K562 (cell line): ENCODE results near the gene CRYGC. TPM values are rescaled to one million over a fixed set of nuclear protein-coding genes. Genes with fewer than 3 reads are reported as not detected.

Experiments used
- ATAC-seq: fragments of 200-7000 bp; cut with Tn5 transposase; 3 replicates; pipeline ENCODE4 v1.9.1; 2020; ENCODE audit warnings: moderate library complexity
- BruUV-seq: library from RNA; stranded (reverse); fragments of 400-500 nt; replicated peaks from 2 replicates; lab custom pipeline; 2021; lab: Mats Ljungman, UMichigan
- CTCF ChIA-PET: fragments of 300-600 bp; formaldehyde crosslinking; extraction: SDS; loops from one replicate; lab custom pipeline; 2021; ENCODE audit warnings: low intra/inter-chr PET ratio; lab: Yijun Ruan, JAX
- POLR2A ChIA-PET: fragments of 300-600, 350-650 bp; sonication (Branson Sonifier 250); formaldehyde crosslinking; extraction: SDS; loops from one replicate; lab custom pipeline; 2021; ENCODE audit warnings: antibody characterized with exemption, inconsistent platforms; lab: Yijun Ruan, JAX
- DNase-seq, 4 experiments: peaks; one replicate each; pipeline versions ENCODE4 v3.0.0 to v3.0.0-alpha.2; 2011 to 2018; ENCODE audit warnings: low spot score in 3 of 4, mixed read lengths in 3 of 4; ENCODE audit errors: extremely low read depth in 1 of 4
- FAIRE-seq: peaks from 2 replicates; lab custom pipeline; 2011; peaks lifted over from hg19 to GRCh38; lab: Jason Lieb, UNC
- H2AFZ ChIP-seq: 2 replicates; pipeline ENCODE4 v1.6.0; 2011; ENCODE audit warnings: low read depth, low read length, control low read depth, inconsistent platforms
- H3K27ac ChIP-seq: fragments of 200-600 bp; 3 replicates; pipeline ENCODE4 v1.8.0; 2011; ENCODE audit warnings: low read depth, mild to moderate bottlenecking, control low read depth, inconsistent platforms, low read length, moderate library complexity, mixed read lengths; ENCODE audit errors: extremely low read depth
- H3K27me3 ChIP-seq, 2 experiments: fragments of 300-600 bp in 1 of 2; 2 replicates in 1 of 2; 3 replicates in 1 of 2; pipeline versions ENCODE4 v1.6.0 to v1.8.0; 2011; ENCODE audit warnings: inconsistent platforms in 2 of 2, low read length in 2 of 2, mild to moderate bottlenecking in 1 of 2, mixed read lengths in 1 of 2, moderate library complexity in 1 of 2; ENCODE audit not compliant: control insufficient read depth in 2 of 2, insufficient read depth in 2 of 2
- H3K36me3 ChIP-seq: fragments of 300-600 bp; 3 replicates; pipeline ENCODE4 v1.8.0; 2011; ENCODE audit warnings: mild to moderate bottlenecking, low read length, inconsistent platforms; ENCODE audit not compliant: control insufficient read depth, insufficient read depth
- H3K4me1 ChIP-seq, 2 experiments: fragments of 200-600 bp in 1 of 2; replicated peaks in 1 of 2; 2 replicates in 1 of 2; 3 replicates in 1 of 2; pipeline versions ENCODE4 v1.5.1 to v1.8.0; 2011; ENCODE audit warnings: inconsistent platforms in 2 of 2, low read length in 2 of 2, mild to moderate bottlenecking in 1 of 2, mixed read lengths in 1 of 2, moderate library complexity in 1 of 2; ENCODE audit not compliant: control insufficient read depth in 2 of 2, insufficient read depth in 2 of 2
- H3K4me2 ChIP-seq: 2 replicates; pipeline ENCODE4 v1.6.1; 2011; ENCODE audit warnings: low read length, control low read depth, inconsistent platforms, mixed read lengths; ENCODE audit not compliant: insufficient read depth
- H3K4me3 ChIP-seq: fragments of 200-600 bp; sonication (generic), shearing (Covaris generic); 2 replicates; pipeline ENCODE4 v1.5.1; 2016; ENCODE audit warnings: control low read depth, inconsistent platforms
- H3K79me2 ChIP-seq: fragments of 200-600 bp; 3 replicates; pipeline ENCODE4 v1.8.0; 2011; ENCODE audit warnings: low read length, inconsistent platforms; ENCODE audit not compliant: control insufficient read depth, insufficient read depth
- H3K9ac ChIP-seq, 2 experiments: 2 replicates each; pipeline versions ENCODE4 v1.6.0 to v1.6.1; 2011; ENCODE audit warnings: low read depth in 2 of 2, low read length in 2 of 2, control low read depth in 1 of 2, inconsistent platforms in 1 of 2, mild to moderate bottlenecking in 1 of 2, mixed read lengths in 1 of 2; ENCODE audit not compliant: insufficient read depth in 1 of 2
- H3K9me1 ChIP-seq: one replicate; pipeline ENCODE4 v1.6.0; 2011; ENCODE audit warnings: inconsistent platforms, mild to moderate bottlenecking, low read length, moderate library complexity; ENCODE audit not compliant: control insufficient read depth, insufficient read depth
- H3K9me3 ChIP-seq: replicated peaks from 2 replicates; pipeline ENCODE4 v1.5.1; 2011; ENCODE audit warnings: low read depth, low read length, inconsistent platforms; ENCODE audit not compliant: control insufficient read depth, insufficient read depth
- H4K20me1 ChIP-seq: replicated peaks from 2 replicates; pipeline ENCODE4 v1.6.1; 2011; ENCODE audit warnings: low read length, inconsistent platforms, mixed read lengths; ENCODE audit not compliant: control insufficient read depth, insufficient read depth
- ARID3B ChIP-seq: fragments of 250-450 bp; sonication (Bioruptor Pico); IDR thresholded peaks from 2 replicates; pipeline ENCODE4 v1.4.0; 2020; ENCODE audit warnings: borderline replicate concordance
- DEAF1 ChIP-seq: fragments of 450-650 bp; formaldehyde crosslinking; IDR thresholded peaks from 2 replicates; pipeline ENCODE4 v1.4.0; 2020; ENCODE audit warnings: mild to moderate bottlenecking, moderate library complexity
- HDAC8 ChIP-seq: fragments of 450-650 bp; IDR thresholded peaks from 2 replicates; pipeline ENCODE4 v1.6.1; 2016; ENCODE audit warnings: mild to moderate bottlenecking, missing genetic modification characterization, moderate library complexity, missing compliant biosample characterization
- JUNB ChIP-seq: fragments of 450-650 bp; formaldehyde crosslinking; conservative IDR thresholded peaks from 2 replicates; pipeline ENCODE4 v1.4.0; 2020; ENCODE audit warnings: mild to moderate bottlenecking
- MBD1 ChIP-seq: fragments of 250-450 bp; sonication (Bioruptor Pico); IDR thresholded peaks from 2 replicates; pipeline ENCODE4 v1.8.0; 2022; ENCODE audit warnings: inconsistent platforms
- MECOM ChIP-seq: fragments of 250-450 bp; sonication (Bioruptor Pico); IDR thresholded peaks from 2 replicates; pipeline ENCODE4 v1.8.0; 2022; ENCODE audit warnings: inconsistent platforms
- MEF2A ChIP-seq: IDR thresholded peaks from 2 replicates; pipeline ENCODE4 v1.6.1; 2011; ENCODE audit warnings: low read depth, mild to moderate bottlenecking, low read length, moderate library complexity; ENCODE audit not compliant: control insufficient read depth
- POLR2A ChIP-seq: fragments of 450-650 bp; conservative IDR thresholded peaks from 2 replicates; pipeline ENCODE4 v1.6.1; 2016
- RAD21 ChIP-seq, 2 experiments: fragments of 250-450 bp in 1 of 2; fragments of 450-650 bp in 1 of 2; sonication (Bioruptor Pico) in 1 of 2; formaldehyde crosslinking in 1 of 2; IDR thresholded peaks in 1 of 2; conservative IDR thresholded peaks in 1 of 2; 2 replicates each; pipeline versions ENCODE4 v1.4.0 to v1.8.0; 2020 to 2022; ENCODE audit warnings: mild to moderate bottlenecking in 2 of 2, moderate library complexity in 1 of 2
- TAF1 ChIP-seq: IDR thresholded peaks from 2 replicates; pipeline ENCODE4 v1.6.1; 2011; ENCODE audit warnings: mild to moderate bottlenecking, low read length, moderate library complexity; ENCODE audit not compliant: insufficient read depth, control insufficient read depth, severe bottlenecking; ENCODE audit errors: extremely low read depth
- ZNF224 ChIP-seq: sonication (generic); formaldehyde crosslinking; IDR thresholded peaks from 2 replicates; pipeline ENCODE4 v1.8.0; 2022; ENCODE audit warnings: mild to moderate bottlenecking, missing genetic modification reagents
- ZNF23 ChIP-seq: fragments of 250-450 bp; sonication (Bioruptor Pico); IDR thresholded peaks from 2 replicates; pipeline ENCODE4 v1.4.0; 2020; ENCODE audit warnings: mild to moderate bottlenecking
- WGBS: fragments of 100-300 bp; shearing (Covaris generic); methylation state at CpG from one replicate; pipeline ENCODE4 v1.1.6; 2016; ENCODE audit warnings: low coverage, mixed read lengths; ENCODE audit not compliant: insufficient coverage; ENCODE audit errors: missing lambda C conversion rate; 5-methylcytosine and 5-hydroxymethylcytosine counted together
- in situ Hi-C: fragments of 300-500 bp; cut with MboI; formaldehyde crosslinking; loops from 4 replicates; pipeline ENCODE4 v1.15.0; 2018; ENCODE audit warnings: inconsistent platforms, mixed read lengths
- intact Hi-C: fragments of 100-400 bp; cut with micrococcal nuclease; formaldehyde crosslinking; loops from 2 replicates; pipeline ENCODE4 v1.14.2; 2022
- polyA plus RNA-seq, 8 experiments: library from polyadenylated mRNA; depleted of rRNA in 4 of 8; stranded (reverse) in 5 of 8; unstranded in 3 of 8; fragments of >200 nt; fragmentation: Nextera tagmentation in 2 of 8; fragmentation: Illumina TruSeq in 1 of 8; extraction: Ambion mirVana in 2 of 8; extraction: Trizol in 1 of 8; gene quantifications; 2 replicates each; pipeline versions ENCODE4 v1.2.1 to v1.2.3, GENCODE V29; 2011 to 2014; ENCODE audit warnings: inconsistent platforms in 1 of 8, missing spikeins in 1 of 8
- total RNA-seq, 7 experiments: library from RNA; depleted of rRNA in 6 of 7; stranded (reverse); fragments of >200 nt in 6 of 7; fragmentation: Illumina TruSeq in 2 of 7; extraction: Trizol in 2 of 7; gene quantifications; 2 replicates each; pipeline versions ENCODE4 v1.2.1 to v1.2.3, GENCODE V29; 2011 to 2021; ENCODE audit warnings: low replicate concordance in 1 of 7
- TF ChIP-seq, protein P1 (sequence below): fragments of 250-450 bp; sonication (Bioruptor Pico); IDR thresholded peaks from 2 replicates; pipeline ENCODE4 v1.8.0; 2021; ENCODE audit warnings: mild to moderate bottlenecking, moderate library complexity

CRYGC gene
- total and polyA plus RNA-seq, 9 of the 15 experiments (the other 6 are each of a cell fraction or from before 2014, with no cell fraction given), result not detected

- FAIRE-seq, result no peak
- 29% methylated on average over 9 of the region's 10 CpGs for WGBS
- no peak overlapping the region for H3K9ac ChIP-seq
- no peaks in the 10 kb centered on the region for H3K36me3 ChIP-seq
- CTCF ChIA-PET, result interaction anchor here (0.7 kb wide), 1 partner anchor 85 kb away, joined by 3 read pairs; no protein-coding TSS in a partner anchor
- H3K9me1 ChIP-seq, result no peaks in the 10 kb centered on the region
- peak in 2 of 4 experiments; percentile 9 to 13 for DNase-seq
- H3K4me1 ChIP-seq, result no peaks in the 10 kb centered on the region
- ATAC-seq, result peak; percentile 79
- intact Hi-C loops (loop anchor here (1.0 to 5.0 kb wide), 3 partner anchors 73 to 271 kb away; partner anchors contain the start of gene PIKFYVE), in situ Hi-C loops (no loop called here)
- H3K27me3 ChIP-seq, result 0 out of 5 replicates have a peak, but pooled peaks cover 0 to 4% of the 10 kb centered on the region in 2 experiments
- no peaks in the 10 kb centered on the region for H3K79me2 ChIP-seq
- BruUV-seq, result no TSS peak
- H3K4me3 ChIP-seq, result no peak overlapping the region
- H3K27ac ChIP-seq, result no peak overlapping the region
- H3K9me3 ChIP-seq, result no peaks in the 10 kb centered on the region
- 0 out of 2 replicates have a peak overlapping the region, but pooled peaks have one; percentile 16 for H2AFZ ChIP-seq
- POLR2A ChIA-PET, result interaction anchor here (0.9 to 1.0 kb wide), 3 partner anchors 12 to 213 kb away, joined by 3 read pairs; no protein-coding TSS in a partner anchor
- H4K20me1 ChIP-seq, result no peaks in the 10 kb centered on the region
- no peak overlapping the region for H3K4me2 ChIP-seq
- TF ChIP-seq MEF2A (no peak), RAD21 (CRISPR knock-in tag; conservative IDR thresholded peaks at IDR 0.05 in 1 of 2, IDR thresholded peaks at IDR 0.05 in 1 of 2) (peak; percentile 56 to 64), ARID3B (CRISPR knock-in tag) (no peak), TAF1 (no peak), JUNB (no peak), POLR2A (no peak), ZNF224 (CRISPR knock-in tag) (no peak), DEAF1 (CRISPR knock-in tag) (peak; percentile 33; the same call in 1 of the 2 replicates), MECOM (CRISPR knock-in tag) (no peak), MBD1 (CRISPR knock-in tag) (no peak), ZNF23 (CRISPR knock-in tag) (no peak), HDAC8 (tag) (no peak)
- TF ChIP-seq, protein P1, sequence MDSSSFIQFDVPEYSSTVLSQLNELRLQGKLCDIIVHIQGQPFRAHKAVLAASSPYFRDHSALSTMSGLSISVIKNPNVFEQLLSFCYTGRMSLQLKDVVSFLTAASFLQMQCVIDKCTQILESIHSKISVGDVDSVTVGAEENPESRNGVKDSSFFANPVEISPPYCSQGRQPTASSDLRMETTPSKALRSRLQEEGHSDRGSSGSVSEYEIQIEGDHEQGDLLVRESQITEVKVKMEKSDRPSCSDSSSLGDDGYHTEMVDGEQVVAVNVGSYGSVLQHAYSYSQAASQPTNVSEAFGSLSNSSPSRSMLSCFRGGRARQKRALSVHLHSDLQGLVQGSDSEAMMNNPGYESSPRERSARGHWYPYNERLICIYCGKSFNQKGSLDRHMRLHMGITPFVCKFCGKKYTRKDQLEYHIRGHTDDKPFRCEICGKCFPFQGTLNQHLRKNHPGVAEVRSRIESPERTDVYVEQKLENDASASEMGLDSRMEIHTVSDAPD (CRISPR knock-in tag), result no peak
These were observed 27.7 kb downstream of the CRYGC start for GRCh38 chr2:208101716-208102631.
